Right ventricle myocardium superior (tissue), 1 donor: ENCODE results near the gene TUBGCP2. TPM values are rescaled to one million over a fixed set of nuclear protein-coding genes. Genes with fewer than 3 reads are reported as not detected.

Experiments used
- ATAC-seq: fragments of 200-7000 bp; cut with Tn5 transposase; one replicate; pipeline ENCODE4 v1.9.1; 2020; ENCODE audit warnings: mild to moderate bottlenecking; ENCODE audit not compliant: poor library complexity
- DNase-seq: peaks from one replicate; pipeline ENCODE4 v3.0.0-alpha.2; 2020
- intact Hi-C: fragments of 100-400 bp; cut with DNase I; formaldehyde crosslinking; loops from one replicate; pipeline ENCODE4 v1.11.2; 2022
- total RNA-seq: library from RNA; stranded (reverse); fragmentation: NEBNext Ultra II Directional; extraction: Animal tissue kit (Norgen Biotek cat#: 25700); gene quantifications from one replicate; pipeline ENCODE4 v1.2.1, GENCODE V29; 2021
- donor health status: DM: no; HTN: yes; CAD: no; lungs with severe emphysema.

TUBGCP2 gene
- total RNA-seq, 1 donor from 2014 or later, result 38.5 TPM

GRCh38 chr10:133261726-133262325, 46.8 kb downstream of the TUBGCP2 start:
- intact Hi-C loops, result no loop called here
- DNase-seq, result peak; percentile 95
- peak; percentile 88 for ATAC-seq

DNA sequence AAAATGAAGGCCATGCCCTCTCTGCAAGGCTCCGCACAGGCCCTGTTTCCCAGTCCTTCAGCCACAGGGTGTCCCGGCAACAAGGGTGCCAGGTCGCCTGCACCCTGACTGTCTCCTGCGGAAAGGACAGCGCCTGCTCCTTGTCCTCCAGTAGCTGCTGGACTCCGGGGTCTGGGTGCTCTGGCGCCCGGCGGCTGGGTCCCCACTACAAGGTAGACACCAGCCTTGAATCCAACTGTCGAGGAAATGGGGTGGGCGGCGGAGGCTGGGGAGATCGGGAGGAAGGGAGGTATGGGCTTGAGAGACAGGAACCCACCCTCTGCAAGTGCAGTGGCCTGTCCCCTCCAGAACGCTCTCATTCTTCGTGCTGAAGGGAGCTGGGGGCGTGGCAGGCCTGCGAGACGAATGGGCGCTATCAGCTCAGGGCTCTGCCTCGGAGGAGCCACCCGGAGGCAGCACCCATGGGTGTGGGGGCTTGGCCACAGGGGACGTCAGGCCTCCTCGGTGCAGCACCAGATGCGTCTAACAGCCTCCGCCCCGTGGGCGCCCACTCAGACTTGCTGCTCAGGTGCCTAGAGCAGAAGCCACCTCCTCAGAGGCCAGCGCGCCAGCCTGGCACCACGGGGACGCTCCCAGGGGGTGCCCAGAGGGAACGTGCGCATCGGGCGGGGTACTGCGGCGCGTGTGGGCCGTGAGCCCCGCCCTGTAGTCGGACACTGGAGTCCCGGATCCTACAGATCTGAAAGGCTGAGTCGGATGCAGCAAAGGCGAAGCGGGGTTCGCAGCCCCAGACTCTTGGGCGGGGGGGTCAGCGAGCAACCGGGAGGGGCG, 47.6 kb downstream of the TUBGCP2 start:
- ATAC-seq, result peak; percentile 68

DNA sequence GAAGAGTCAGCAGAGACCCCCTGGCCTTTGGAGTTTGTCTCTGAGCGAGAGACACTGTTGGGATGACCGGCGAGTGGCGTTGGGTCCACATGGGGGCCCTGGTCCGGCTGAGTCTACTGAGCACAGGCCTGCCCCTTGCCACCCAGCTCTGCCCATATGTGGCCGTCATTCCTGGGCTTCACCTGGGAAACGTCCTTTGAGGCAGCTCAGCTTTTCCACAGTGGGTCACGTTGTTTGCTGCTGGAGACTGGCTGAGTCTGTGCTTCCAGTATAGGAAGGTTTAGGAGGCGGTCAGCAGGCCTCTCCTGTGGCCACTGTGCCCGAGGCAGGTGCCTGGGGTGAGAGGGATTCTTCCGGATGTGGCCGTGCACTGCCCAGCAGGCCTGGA, 49.1 kb downstream of the TUBGCP2 start:
- no peak for ATAC-seq
- no peak for DNase-seq
- intact Hi-C loops, result no loop called here

More for the DNA sequence above, 47.6 kb downstream of the TUBGCP2 start:
- intact Hi-C loops, result no loop called here
- peak; percentile 80 for DNase-seq

GRCh38 chr10:133258818-133259601, 49.7 kb downstream of the TUBGCP2 start:
- ATAC-seq (peak; percentile 13), DNase-seq (peak; percentile 90)
- intact Hi-C loops, result no loop called here

- no peak for ATAC-seq
- intact Hi-C loops, result no loop called here
- DNase-seq, result peak; percentile 56
Observed at GRCh38 chr10:133258066-133258817, 50.4 kb downstream of the TUBGCP2 start.

GRCh38 chr10:133257489-133258065, 51.1 kb downstream of the TUBGCP2 start:
- peak; percentile 39 for ATAC-seq
- intact Hi-C loops, result no loop called here
- peak; percentile 83 for DNase-seq

DNA sequence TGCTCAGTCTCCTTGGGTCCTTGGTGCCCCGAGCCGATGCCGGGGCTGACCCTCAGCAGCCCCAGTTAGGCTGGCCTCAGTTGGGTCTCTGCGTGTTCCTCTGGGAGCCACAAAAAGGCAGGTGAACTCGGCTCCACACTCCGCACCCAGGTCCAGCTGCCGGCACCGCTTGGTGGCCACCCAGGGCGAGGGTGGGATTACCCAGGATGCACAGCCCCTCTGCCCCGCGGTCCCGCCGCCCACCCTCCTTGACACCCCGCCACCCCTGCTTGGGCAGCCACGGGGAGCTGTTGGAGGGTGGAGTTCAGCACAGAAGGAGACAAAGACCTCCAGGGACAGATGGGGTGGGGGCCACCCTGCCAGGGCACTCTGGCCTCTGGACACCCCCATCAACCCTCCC, 53.3 kb downstream of the TUBGCP2 start:
- DNase-seq (no peak), ATAC-seq (no peak)
- intact Hi-C loops, result no loop called here

GRCh38 chr10:133254421-133255120, 54.1 kb downstream of the TUBGCP2 start:
- ATAC-seq (no peak), DNase-seq (no peak)
- intact Hi-C loops, result no loop called here

- DNase-seq (no peak), ATAC-seq (no peak)
- intact Hi-C loops, result no loop called here
Observed at GRCh38 chr10:133253361-133253955, 55.2 kb downstream of the TUBGCP2 start.

GRCh38 chr10:133252223-133252552, 56.5 kb downstream of the TUBGCP2 start:
- intact Hi-C loops, result no loop called here
- ATAC-seq (no peak), DNase-seq (no peak)

DNA sequence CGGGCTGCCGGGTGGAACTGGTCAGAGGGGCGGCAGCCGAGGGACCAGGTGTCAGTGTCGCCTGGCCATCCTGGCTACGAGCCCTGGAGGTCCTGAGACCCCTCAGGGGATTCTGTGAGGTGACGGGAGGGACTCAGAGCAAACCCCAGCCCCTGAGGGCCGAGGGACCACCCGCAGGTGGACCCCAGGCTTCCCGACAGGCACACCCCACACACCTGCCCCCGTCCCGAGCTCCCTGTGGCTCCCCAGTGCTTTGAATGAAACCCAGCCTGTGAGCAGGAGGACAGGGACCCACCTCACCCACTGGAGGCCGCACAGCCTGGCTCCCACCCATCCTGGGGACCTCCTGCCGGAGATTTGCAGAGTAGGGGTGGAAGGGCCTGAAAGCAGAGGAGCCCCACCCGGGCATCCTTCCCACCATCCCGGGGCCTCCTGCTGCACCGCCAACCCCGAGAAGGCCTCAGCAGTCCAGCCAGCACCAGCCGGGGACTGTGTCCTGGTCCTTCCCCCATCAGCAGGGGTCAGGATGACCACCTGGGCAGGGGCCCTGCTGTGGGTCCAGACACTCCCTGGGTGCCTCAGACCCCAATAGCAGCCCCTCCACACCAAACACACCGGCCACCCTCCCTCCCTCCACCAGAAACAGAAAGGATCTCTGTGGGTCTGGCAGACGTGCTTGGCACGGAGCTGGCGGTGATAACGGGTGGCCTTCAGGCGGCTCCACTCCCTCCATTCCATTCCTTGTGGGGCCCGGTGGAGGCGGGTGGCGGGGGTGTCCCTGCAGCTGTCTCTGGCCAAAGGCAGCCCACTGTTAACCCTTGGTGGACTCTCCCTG, 57.1 kb downstream of the TUBGCP2 start:
- DNase-seq (no peak), ATAC-seq (peak; percentile 57)
- intact Hi-C loops, result no loop called here

DNA sequence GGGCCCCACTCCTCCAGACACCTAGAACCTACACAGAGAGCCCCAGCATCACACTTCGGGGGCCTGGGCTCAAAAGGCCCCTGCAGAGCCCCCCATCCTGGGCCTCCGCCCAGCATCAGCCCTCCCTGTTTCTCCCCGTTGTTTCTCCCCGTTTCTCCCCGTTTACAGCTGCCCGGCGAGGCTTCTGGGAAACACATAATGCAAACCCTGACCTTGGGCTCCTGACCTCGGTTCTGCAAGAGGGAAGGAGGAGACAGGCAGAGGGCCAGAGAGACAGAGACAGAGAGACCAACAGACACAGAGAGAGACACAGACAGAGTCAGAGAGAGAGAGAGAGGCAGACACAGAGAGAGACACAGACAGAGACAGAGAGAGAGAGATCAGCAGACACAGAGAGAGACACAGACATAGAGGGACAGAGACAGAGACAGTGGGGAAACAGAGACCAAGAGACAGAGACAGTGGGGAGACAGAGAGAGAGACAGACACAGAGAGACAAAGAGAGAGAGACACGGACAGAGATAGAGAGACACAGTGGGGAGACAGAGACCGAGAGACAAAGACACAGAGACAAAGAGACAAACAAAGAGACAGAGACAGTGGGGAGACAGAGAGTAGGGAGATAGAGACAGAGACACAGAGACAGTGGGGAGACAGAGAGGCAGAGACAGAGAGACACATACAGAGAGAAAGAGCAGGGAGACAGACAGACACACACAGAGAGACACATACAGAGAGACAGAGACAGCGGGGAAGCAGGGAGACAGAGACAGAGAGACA, 58.5 kb downstream of the TUBGCP2 start:
- no peak for ATAC-seq
- intact Hi-C loops, result no loop called here
- DNase-seq, result no peak

- no peak for ATAC-seq
- intact Hi-C loops, result no loop called here
- DNase-seq, result no peak
Observed at GRCh38 chr10:133249094-133249780, 59.4 kb downstream of the TUBGCP2 start.

- ATAC-seq (no peak), DNase-seq (no peak)
- intact Hi-C loops, result no loop called here
Observed at GRCh38 chr10:133248334-133248715, 60.3 kb downstream of the TUBGCP2 start.

DNA sequence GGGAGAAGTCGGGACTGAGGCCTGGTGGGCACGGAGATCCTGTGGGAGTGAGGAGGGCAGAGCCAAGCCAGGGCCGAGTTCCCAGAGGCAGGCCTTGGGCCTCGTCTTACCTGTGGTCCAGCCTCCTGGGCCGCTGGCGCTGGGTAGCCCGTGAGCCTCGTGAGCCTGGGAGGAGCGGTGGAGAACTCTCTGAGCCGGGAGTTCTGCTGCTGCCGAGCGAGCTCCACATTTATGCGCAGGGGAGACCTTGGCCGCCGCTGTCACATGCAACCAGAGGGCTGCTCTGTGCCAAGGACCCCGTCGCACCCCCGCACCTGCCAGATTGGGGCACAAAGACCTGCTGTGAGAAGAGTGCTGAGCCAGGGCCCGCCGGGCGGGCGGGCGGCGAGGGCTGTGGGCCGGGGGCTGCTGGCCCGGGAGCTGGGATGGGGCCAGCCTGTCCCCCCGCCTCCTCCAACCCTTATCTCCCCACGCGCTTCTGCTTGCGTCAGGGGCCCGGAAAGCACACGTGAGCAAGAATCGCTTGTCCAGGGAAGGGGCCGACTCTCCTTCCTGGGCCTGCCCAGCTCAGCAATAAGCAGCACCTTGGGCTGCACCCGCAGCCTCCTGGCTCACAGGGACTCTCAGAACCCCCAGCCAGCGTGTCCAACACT, 60.9 kb downstream of the TUBGCP2 start:
- ATAC-seq (no peak), DNase-seq (no peak)

More for the DNA sequence above, 60.9 kb downstream of the TUBGCP2 start:
- intact Hi-C loops, result no loop called here
